Measurements from ENCODE around the gene NUF2.
A peak's percentile ranks its signal among the peaks of the same experiment; 100 is the strongest.

NUF2 gene

DNA sequence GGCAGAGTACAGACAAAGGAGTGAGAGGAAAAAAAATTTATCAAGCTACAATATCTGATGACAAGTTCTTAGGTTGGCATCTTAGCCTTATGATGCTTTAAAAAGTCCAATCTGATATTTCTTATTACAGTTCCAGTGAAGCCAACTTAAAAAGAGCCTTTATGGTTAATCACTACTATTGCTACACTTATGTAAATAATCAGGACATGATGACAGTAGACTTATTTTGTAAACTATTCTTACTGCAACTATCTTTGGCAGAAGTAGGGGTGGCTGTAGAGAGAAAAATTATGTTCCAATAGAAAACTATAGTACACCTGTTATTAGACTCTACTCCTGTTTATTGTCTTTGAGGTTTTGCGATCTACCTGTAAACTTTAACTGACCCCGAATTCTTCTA lies 25.8 kb upstream of the NUF2 start:
- Histone ChIP-seq H3K27ac (no peak overlapping the region), H3K36me3 (ENCODE audit: insufficient read depth, low read length) (no peaks in the 10 kb centered on the region), H3K9ac (ENCODE audit: insufficient read length) (no peak overlapping the region), H3K4me3 (no peak overlapping the region), H3K9me3 (ENCODE audit: low read depth, low read length) (no peaks in the 10 kb centered on the region)
- no peak for DNase-seq (ENCODE audit: low read depth, low spot score)
- TF ChIP-seq FOXP2 (optimal IDR thresholded peaks at IDR 0.05; ENCODE audit: control extremely low read depth, extremely low read length, insufficient read depth) (no peak), POLR2AphosphoS5 (IDR thresholded peaks at IDR 0.05; ENCODE audit: borderline replicate concordance, low read depth, low read length) (no peak), EZH2 (IDR thresholded peaks at IDR 0.05) (no peak)

DNA sequence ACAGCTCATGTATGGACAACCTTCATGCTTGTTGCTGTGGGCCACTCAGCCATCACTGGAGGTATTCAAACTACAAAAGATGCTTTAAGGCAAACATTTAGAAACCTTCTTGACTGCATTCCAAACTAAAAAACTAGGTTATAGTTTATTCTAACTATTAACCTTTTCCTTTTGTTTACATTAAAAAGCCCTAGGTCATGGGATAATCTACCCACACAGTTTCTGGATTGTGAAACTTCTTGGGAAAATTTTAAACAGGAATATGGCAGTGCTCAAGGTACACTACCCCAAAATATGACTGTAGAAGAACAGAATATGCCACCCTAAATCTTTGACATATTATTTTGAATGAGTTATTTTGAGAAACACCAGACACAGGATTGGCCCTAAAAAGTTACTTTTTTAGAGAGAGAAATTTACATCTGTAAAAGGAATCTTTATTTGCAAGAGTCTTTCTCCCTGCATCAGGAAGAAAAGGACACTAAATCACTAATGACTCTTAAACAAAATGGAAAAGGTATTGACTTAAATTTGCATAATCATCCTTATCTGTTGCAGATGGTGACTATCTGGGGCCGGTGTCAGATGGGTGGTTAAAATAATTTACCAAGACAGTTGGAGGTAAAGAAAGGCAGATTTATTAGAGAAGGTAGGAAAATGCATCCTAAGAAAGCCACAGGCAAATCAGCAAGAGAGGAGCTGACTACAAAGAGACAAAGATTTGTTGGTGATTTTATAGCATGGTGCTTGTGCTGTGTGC lies 25.1 kb upstream of the NUF2 start:
- DNase-seq (ENCODE audit: low read depth, low spot score): no peak
- H3K9ac ChIP-seq (ENCODE audit: insufficient read length): no peak overlapping the region
- H3K36me3 ChIP-seq (ENCODE audit: insufficient read depth, low read length): no peaks in the 10 kb centered on the region
- no peak for TF ChIP-seq EZH2 (IDR thresholded peaks at IDR 0.05)
- TF ChIP-seq POLR2AphosphoS5 (IDR thresholded peaks at IDR 0.05; ENCODE audit: borderline replicate concordance, low read depth, low read length): no peak
- no peak for TF ChIP-seq FOXP2 (optimal IDR thresholded peaks at IDR 0.05; ENCODE audit: control extremely low read depth, extremely low read length, insufficient read depth)
- no peak overlapping the region for H3K4me3 ChIP-seq
- H3K27ac ChIP-seq: no peak overlapping the region
- no peaks in the 10 kb centered on the region for H3K9me3 ChIP-seq (ENCODE audit: low read depth, low read length)

DNA sequence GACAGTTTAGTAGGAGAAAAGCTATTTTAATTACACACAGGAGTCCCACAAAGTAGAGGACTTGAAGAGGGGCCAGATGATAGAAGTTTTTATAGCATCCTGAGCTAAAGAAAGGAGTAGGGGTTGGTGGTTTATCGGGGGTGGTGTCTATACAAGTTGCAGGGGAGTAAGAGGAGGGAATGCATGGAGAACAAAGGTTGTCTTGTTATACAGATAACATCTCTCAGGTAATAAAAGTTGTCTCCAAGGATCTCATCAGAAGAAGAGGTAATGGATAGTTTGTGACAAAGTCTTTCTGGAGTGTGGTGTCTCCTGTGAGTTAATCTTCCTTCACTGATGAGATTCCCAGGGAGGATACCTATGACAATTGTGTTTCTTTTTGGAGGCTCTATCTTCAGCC lies 23.4 kb upstream of the NUF2 start:
- no peaks in the 10 kb centered on the region for H3K9me3 ChIP-seq (ENCODE audit: low read depth, low read length)
- H3K4me3 ChIP-seq: no peak overlapping the region
- no peak overlapping the region for H3K9ac ChIP-seq (ENCODE audit: insufficient read length)
- DNase-seq (ENCODE audit: low read depth, low spot score): no peak
- H3K27ac ChIP-seq: no peak overlapping the region
- no peaks in the 10 kb centered on the region for H3K36me3 ChIP-seq (ENCODE audit: insufficient read depth, low read length)
- TF ChIP-seq EZH2 (IDR thresholded peaks at IDR 0.05): no peak
- no peak for TF ChIP-seq POLR2AphosphoS5 (IDR thresholded peaks at IDR 0.05; ENCODE audit: borderline replicate concordance, low read depth, low read length)
- TF ChIP-seq FOXP2 (optimal IDR thresholded peaks at IDR 0.05; ENCODE audit: control extremely low read depth, extremely low read length, insufficient read depth): no peak

DNA sequence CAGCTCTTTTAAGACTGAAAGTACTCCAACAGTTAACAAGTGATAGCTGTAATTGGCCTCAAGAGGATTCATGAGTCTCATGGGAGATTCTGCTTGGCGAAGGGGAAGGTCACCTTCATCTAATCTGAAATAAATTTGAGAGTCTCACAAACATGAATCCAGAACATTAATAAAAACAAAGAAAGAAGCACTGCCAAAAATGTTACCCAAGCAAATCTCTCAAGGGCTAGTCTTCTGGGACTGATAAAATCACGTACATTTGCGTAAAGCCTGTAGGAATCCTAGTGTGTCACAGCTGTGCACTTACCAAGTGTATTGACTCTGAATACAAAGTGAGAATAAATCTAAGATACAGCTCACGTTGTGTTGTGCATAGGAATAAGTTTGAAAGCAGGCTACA lies 21.2 kb upstream of the NUF2 start:
- Histone ChIP-seq H3K27ac (no peak overlapping the region), H3K36me3 (ENCODE audit: insufficient read depth, low read length) (no peaks in the 10 kb centered on the region; the same call in 1 of the 2 replicates), H3K9ac (ENCODE audit: insufficient read length) (no peak overlapping the region), H3K4me3 (0 out of 2 replicates have a peak overlapping the region, but pooled peaks have one; percentile 14), H3K9me3 (ENCODE audit: low read depth, low read length) (no peaks in the 10 kb centered on the region)
- TF ChIP-seq FOXP2 (optimal IDR thresholded peaks at IDR 0.05; ENCODE audit: control extremely low read depth, extremely low read length, insufficient read depth) (no peak), POLR2AphosphoS5 (IDR thresholded peaks at IDR 0.05; ENCODE audit: borderline replicate concordance, low read depth, low read length) (no peak), EZH2 (IDR thresholded peaks at IDR 0.05) (no peak)
- peak; percentile 60 for DNase-seq (ENCODE audit: low read depth, low spot score)

DNA sequence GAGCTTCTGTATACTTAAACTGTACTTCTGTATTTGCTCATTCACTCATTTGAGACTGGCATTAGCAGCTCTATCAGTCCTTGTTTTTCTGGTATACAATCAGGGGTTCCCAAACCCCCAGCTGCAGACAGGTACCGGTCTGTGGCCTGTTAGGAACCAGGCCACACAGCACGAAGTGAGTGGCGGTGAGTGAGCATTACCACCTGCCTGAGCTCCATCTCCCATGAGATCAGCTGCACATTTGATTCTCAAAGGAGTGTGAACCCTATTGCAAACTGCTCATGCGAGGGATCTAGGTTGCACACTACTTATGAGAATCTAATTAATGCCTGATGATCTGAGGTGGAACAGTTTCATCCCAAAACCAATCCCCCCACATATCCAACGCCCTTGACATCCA lies 18.2 kb upstream of the NUF2 start:
- no peaks in the 10 kb centered on the region for H3K9me3 ChIP-seq (ENCODE audit: low read depth, low read length)
- TF ChIP-seq EZH2 (IDR thresholded peaks at IDR 0.05) (no peak), FOXP2 (optimal IDR thresholded peaks at IDR 0.05; ENCODE audit: control extremely low read depth, extremely low read length, insufficient read depth) (no peak), POLR2AphosphoS5 (IDR thresholded peaks at IDR 0.05; ENCODE audit: borderline replicate concordance, low read depth, low read length) (no peak)
- no peak for DNase-seq (ENCODE audit: low read depth, low spot score)
- H3K9ac ChIP-seq (ENCODE audit: insufficient read length): no peak overlapping the region
- H3K36me3 ChIP-seq (ENCODE audit: insufficient read depth, low read length): no peaks in the 10 kb centered on the region; the same call in 1 of the 2 replicates
- no peak overlapping the region for H3K27ac ChIP-seq
- H3K4me3 ChIP-seq: no peak overlapping the region

DNA sequence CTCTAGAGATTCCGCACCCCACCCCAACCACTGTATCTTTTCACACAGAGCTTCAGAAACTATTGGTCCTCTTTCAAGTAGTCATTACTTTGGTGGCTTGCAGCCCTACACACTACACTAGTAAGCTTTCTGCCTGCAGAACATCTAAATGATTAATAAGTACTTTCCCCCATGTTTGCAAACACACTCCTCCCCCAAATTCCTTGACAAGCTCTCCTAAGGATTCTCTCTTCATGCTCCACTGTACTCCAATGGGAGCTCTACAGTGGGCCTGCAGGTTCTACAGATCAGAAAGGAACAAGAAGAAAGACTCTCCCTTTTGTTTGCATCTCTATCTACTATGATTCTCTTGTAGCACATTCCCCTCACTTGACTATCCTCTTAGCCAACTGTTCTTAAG lies 16.3 kb upstream of the NUF2 start:
- no peaks in the 10 kb centered on the region for H3K9me3 ChIP-seq (ENCODE audit: low read depth, low read length)
- TF ChIP-seq POLR2AphosphoS5 (IDR thresholded peaks at IDR 0.05; ENCODE audit: borderline replicate concordance, low read depth, low read length) (no peak), EZH2 (IDR thresholded peaks at IDR 0.05) (no peak), FOXP2 (optimal IDR thresholded peaks at IDR 0.05; ENCODE audit: control extremely low read depth, extremely low read length, insufficient read depth) (no peak)
- no peak for DNase-seq (ENCODE audit: low read depth, low spot score)

DNA sequence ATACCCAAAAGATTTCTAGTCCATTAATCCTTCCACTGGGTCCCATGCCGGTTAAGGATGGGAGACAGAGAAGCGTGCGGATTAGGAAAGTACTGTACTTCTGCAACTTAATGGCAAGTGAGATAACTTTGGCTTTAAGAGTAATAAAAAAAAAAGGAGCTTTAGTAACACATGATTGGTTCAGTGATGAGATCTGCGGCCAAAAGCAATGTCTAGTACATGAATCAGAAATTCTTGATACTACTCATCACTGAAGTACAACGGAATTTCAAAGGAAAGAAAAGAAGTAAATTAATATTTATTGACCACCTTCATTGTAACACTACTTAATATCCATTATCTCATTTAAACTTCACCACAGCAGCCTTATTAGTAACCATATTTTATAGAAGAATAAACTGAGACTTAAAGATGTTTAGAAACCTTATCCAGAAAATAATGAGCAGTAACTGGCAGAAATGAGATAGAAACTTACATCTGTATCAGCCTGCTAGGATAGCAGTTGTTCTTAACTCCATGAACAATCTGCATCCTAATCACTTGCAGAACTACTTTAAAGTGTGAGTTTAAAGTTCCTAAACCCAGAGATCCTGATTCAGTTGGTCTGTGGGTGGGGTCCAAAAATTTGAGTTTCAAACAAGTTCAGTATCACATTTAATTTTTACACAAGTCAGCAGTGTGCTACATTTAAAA lies 14.1 kb upstream of the NUF2 start:
- H3K4me3 ChIP-seq: no peak overlapping the region
- no peaks in the 10 kb centered on the region; the same call in 1 of the 2 replicates for H3K36me3 ChIP-seq (ENCODE audit: insufficient read depth, low read length)
- no peaks in the 10 kb centered on the region for H3K9me3 ChIP-seq (ENCODE audit: low read depth, low read length)
- no peak overlapping the region for H3K27ac ChIP-seq
- no peak overlapping the region for H3K9ac ChIP-seq (ENCODE audit: insufficient read length)
- DNase-seq (ENCODE audit: low read depth, low spot score): no peak
- TF ChIP-seq EZH2 (IDR thresholded peaks at IDR 0.05): no peak
- TF ChIP-seq POLR2AphosphoS5 (IDR thresholded peaks at IDR 0.05; ENCODE audit: borderline replicate concordance, low read depth, low read length): no peak
- no peak for TF ChIP-seq FOXP2 (optimal IDR thresholded peaks at IDR 0.05; ENCODE audit: control extremely low read depth, extremely low read length, insufficient read depth)

More for the DNA sequence above, 16.3 kb upstream of the NUF2 start:
- Histone ChIP-seq H3K4me3 (no peak overlapping the region), H3K36me3 (ENCODE audit: insufficient read depth, low read length) (no peaks in the 10 kb centered on the region; the same call in 1 of the 2 replicates), H3K9ac (ENCODE audit: insufficient read length) (no peak overlapping the region), H3K27ac (no peak overlapping the region)

DNA sequence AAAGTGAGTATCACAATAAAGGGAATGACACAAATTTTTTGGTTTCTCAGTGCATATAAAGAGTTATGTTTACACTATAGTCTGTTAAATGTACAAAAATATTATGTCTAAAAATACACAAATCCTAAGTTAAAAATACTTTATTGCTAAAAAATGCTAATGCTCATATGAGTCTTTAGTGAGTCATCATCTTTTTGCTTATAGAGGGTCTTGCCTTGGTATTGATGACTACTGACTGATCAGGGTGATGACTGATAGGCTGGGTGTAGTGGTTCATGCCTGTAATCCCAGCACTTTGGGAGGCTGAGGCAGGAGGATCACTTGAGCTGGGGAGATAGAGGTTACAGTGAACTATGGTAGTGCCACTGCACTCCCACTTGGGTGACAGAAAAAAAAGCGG lies 12.9 kb upstream of the NUF2 start:
- no peak overlapping the region for H3K9ac ChIP-seq (ENCODE audit: insufficient read length)
- DNase-seq (ENCODE audit: low read depth, low spot score): no peak
- H3K9me3 ChIP-seq (ENCODE audit: low read depth, low read length): no peaks in the 10 kb centered on the region
- no peak for TF ChIP-seq FOXP2 (optimal IDR thresholded peaks at IDR 0.05; ENCODE audit: control extremely low read depth, extremely low read length, insufficient read depth)
- TF ChIP-seq EZH2 (IDR thresholded peaks at IDR 0.05): no peak
- TF ChIP-seq POLR2AphosphoS5 (IDR thresholded peaks at IDR 0.05; ENCODE audit: borderline replicate concordance, low read depth, low read length): no peak
- H3K27ac ChIP-seq: no peak overlapping the region
- H3K36me3 ChIP-seq (ENCODE audit: insufficient read depth, low read length): no peaks in the 10 kb centered on the region; the same call in 1 of the 2 replicates
- H3K4me3 ChIP-seq: no peak overlapping the region

All from SK-N-MC (cell line).